Hepatocyte (in vitro differentiated cells): ENCODE results near the gene DCUN1D1.

Experiments used
- CTCF ChIP-seq: fragments of 200-600 bp; sonication (generic); IDR thresholded peaks from 2 replicates; pipeline ENCODE4 v1.5.1; 2016; ENCODE audit warnings: antibody characterized with exemption, mild to moderate bottlenecking; ENCODE audit not compliant: poor library complexity
- EZH2phosphoT487 ChIP-seq: fragments of 200-600 bp; sonication (generic); IDR thresholded peaks from one replicate; pipeline ENCODE4 v1.6.1; 2018; ENCODE audit warnings: antibody characterized with exemption, mild to moderate bottlenecking, low read depth, moderate library complexity; ENCODE audit not compliant: unreplicated experiment, severe bottlenecking

DNA sequence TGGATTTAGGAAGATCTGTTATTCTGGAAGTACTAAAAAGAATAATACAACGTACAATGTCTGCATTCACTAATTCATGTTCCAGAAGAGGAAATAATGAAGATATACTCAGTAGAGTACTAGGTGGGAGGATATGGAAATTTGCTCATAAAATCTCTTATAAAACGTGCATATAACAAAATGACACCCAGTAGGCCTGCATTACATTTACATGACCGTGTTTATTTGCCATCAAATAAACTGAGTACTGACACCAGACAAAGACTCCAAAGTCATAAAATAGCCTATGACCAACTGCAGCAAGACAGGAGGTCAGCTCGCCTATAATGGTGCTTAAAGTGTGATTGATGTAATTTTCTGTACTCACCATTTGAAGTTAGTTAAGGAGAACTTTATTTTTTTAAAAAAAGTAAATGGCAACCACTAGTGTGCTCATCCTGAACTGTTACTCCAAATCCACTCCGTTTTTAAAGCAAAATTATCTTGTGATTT is 60.4 kb downstream of the DCUN1D1 start:
- TF ChIP-seq CTCF = no peak
- no peak for TF ChIP-seq EZH2phosphoT487
